ENCODE measurements around the gene KANSL1L. TPM values are rescaled to one million over a fixed set of nuclear protein-coding genes. Genes with fewer than 3 reads are reported as not detected.
A peak's percentile ranks its signal among the peaks of the same experiment; 100 is the strongest.

KANSL1L gene
- total and polyA plus RNA-seq, 7 donors, result 2.8 to 49.0 (median 32.6) TPM

DNA sequence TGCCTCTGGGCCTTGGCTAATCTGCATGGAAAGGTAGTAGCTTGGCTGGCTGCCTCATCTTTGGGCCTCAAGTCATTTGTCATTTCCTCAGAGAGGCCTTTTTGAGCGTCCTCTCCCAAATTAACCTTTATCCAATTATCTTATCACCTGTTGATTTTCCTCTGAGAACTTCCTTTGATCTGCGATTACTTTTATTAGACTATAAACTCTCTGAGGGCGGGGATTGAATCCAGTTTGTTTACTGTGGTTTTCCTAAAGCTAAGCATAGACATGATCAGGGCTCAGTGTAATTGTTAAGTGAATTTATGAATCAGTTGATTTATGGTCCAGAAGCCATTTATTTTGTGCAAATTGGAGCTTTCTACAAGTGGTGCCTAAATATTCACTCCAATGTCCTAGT, 161.3 kb downstream of the KANSL1L start:
- Histone ChIP-seq H3K4me1 (peaks cover 0 to 19% (median 13%) of the 10 kb centered on the region in 4 donors), H3K27me3 (no peaks in the 10 kb centered on the region), H3K27ac (no peak overlapping the region), H3K36me3 (peaks cover 0 to 27% (median 2%) of the 10 kb centered on the region in 4 donors), H3K4me3 (no peak overlapping the region), H3K9me3 (no peaks in the 10 kb centered on the region)
- DNase-seq, result no peak
- TF ChIP-seq POLR2A (IDR thresholded peaks at IDR 0.05) (no peak), POLR2AphosphoS5 (IDR thresholded peaks at IDR 0.05) (no peak), EP300 (IDR thresholded peaks at IDR 0.05) (no peak)
- TF ChIP-seq, protein P1, sequence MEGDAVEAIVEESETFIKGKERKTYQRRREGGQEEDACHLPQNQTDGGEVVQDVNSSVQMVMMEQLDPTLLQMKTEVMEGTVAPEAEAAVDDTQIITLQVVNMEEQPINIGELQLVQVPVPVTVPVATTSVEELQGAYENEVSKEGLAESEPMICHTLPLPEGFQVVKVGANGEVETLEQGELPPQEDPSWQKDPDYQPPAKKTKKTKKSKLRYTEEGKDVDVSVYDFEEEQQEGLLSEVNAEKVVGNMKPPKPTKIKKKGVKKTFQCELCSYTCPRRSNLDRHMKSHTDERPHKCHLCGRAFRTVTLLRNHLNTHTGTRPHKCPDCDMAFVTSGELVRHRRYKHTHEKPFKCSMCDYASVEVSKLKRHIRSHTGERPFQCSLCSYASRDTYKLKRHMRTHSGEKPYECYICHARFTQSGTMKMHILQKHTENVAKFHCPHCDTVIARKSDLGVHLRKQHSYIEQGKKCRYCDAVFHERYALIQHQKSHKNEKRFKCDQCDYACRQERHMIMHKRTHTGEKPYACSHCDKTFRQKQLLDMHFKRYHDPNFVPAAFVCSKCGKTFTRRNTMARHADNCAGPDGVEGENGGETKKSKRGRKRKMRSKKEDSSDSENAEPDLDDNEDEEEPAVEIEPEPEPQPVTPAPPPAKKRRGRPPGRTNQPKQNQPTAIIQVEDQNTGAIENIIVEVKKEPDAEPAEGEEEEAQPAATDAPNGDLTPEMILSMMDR (IDR thresholded peaks at IDR 0.05), result no peak
- 30 to 54% methylated on average over 3 of the region's 3 CpGs for WGBS, 2 donors
- intact Hi-C loops (cut with DNase I), result no loop called here

DNA sequence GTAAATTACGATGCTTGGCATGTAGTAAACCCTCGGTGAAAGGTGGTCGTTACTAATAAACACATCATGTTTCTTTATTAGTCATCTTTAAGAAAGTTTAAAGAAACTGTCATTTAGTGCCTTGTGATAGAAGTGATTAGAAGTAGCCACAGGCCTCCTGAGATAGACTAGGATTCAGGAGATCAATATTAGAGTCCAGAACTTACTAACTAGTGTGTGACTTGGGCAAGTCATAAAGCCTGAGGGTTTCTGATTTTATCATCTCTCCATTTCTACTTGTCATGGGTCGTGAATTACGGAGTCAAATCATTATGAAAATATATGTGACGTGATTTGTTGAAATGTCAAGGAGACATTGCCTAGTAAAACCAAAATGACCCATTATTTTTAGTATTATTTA, 162.1 kb downstream of the KANSL1L start:
- Histone ChIP-seq H3K36me3 (peaks cover 0 to 19% (median 2%) of the 10 kb centered on the region in 4 donors), H3K27me3 (no peaks in the 10 kb centered on the region), H3K9me3 (no peaks in the 10 kb centered on the region), H3K4me3 (no peak overlapping the region), H3K4me1 (peaks cover 0 to 27% (median 21%) of the 10 kb centered on the region in 4 donors), H3K27ac (no peak overlapping the region)
- TF ChIP-seq EP300 (IDR thresholded peaks at IDR 0.05), result no peak
- no peak for TF ChIP-seq POLR2A (IDR thresholded peaks at IDR 0.05)
- TF ChIP-seq POLR2AphosphoS5 (IDR thresholded peaks at IDR 0.05), result no peak
- TF ChIP-seq, protein P1 (IDR thresholded peaks at IDR 0.05), result no peak
- intact Hi-C loops (cut with DNase I), result no loop called here
- whole genome bisulfite sequencing, 2 donors, result 72 to 73% methylated on average over 6 of the region's 6 CpGs
- DNase-seq, result no peak

DNA sequence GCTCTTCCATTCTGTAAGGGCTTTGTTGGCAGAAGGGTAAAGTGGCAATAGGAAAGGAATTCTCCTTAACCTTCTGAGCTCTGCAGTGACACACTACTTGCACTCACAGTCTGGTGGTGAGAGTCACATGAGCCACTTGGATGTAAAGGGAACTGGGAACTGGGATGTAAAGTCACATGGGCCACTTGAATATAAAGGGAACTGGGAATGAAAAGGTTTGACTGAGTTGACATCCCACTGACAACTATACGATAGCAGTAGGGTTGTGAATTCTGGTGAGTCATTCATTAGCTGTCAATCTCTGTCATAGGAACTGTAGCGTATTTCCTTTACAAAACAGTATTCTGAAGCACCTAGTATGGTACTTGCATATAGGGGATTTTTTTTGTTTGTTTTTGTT, 163.3 kb downstream of the KANSL1L start:
- Histone ChIP-seq H3K9me3 (no peaks in the 10 kb centered on the region), H3K4me3 (no peak overlapping the region), H3K4me1 (peaks cover 0 to 39% (median 31%) of the 10 kb centered on the region in 4 donors), H3K27ac (no peak overlapping the region), H3K27me3 (no peaks in the 10 kb centered on the region), H3K36me3 (peaks cover 0 to 16% (median 2%) of the 10 kb centered on the region in 4 donors)
- TF ChIP-seq POLR2AphosphoS5 (IDR thresholded peaks at IDR 0.05) (no peak), EP300 (IDR thresholded peaks at IDR 0.05) (no peak)
- intact Hi-C loops (cut with DNase I), result no loop called here
- no peak for DNase-seq
- 84 to 90% methylated on average over 2 of the region's 2 CpGs for WGBS, 2 donors

DNA sequence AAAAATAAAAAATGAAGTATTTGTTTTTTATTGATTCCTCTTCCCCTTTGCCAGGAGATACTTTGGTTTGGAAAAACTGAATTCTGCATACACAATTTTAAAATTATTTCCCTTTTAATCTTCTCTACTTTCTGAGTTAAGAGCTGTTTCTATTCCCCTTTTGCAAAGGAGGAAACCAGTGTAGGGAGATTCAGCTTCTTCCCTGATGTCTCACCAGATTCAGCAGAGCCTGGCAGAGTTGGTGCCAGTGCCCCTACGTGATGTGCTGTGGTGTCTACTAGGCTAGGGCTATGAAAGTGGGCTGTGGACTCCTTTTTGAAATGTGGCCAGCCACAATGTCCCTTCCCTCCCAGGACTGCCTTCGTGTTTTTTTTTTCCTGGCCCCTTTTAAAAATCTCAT, 166.3 kb downstream of the KANSL1L start:
- WGBS, 2 donors, result 75 to 78% methylated on average over 2 of the region's 2 CpGs
- Histone ChIP-seq H3K27me3 (no peaks in the 10 kb centered on the region), H3K36me3 (peaks cover 0 to 5% (median 2%) of the 10 kb centered on the region in 4 donors), H3K27ac (no peak overlapping the region), H3K4me1 (peaks cover 0 to 44% (median 34%) of the 10 kb centered on the region in 4 donors), H3K9me3 (no peaks in the 10 kb centered on the region), H3K4me3 (no peak overlapping the region)
- intact Hi-C loops (cut with DNase I), result no loop called here
- no peak for DNase-seq
- TF ChIP-seq, protein P1 (IDR thresholded peaks at IDR 0.05), result no peak
- no peak for TF ChIP-seq POLR2A (IDR thresholded peaks at IDR 0.05)
- TF ChIP-seq POLR2AphosphoS5 (IDR thresholded peaks at IDR 0.05), result no peak
- TF ChIP-seq EP300 (IDR thresholded peaks at IDR 0.05), result no peak

DNA sequence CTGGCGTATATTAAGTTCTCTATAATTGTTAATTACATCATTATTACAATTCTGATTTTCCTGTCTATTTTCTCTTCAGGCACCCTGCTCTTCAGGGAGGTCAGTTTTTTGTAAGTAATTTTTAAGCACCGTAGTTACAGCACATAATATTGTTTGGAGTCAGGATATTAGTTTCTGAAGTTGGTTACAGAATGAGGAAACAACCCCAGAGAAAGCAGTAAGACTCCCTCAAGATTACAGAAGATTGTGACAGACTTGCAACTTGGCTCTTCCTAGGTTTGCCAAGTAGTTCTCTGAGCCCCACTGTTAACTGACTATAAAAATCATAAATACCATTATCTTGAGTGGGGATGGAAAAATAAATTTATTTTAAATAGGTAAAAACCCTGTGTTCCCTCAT, 167.8 kb downstream of the KANSL1L start:
- Histone ChIP-seq H3K4me1 (peaks cover 0 to 44% (median 34%) of the 10 kb centered on the region in 4 donors), H3K9me3 (no peaks in the 10 kb centered on the region), H3K27me3 (no peaks in the 10 kb centered on the region), H3K4me3 (peak overlapping the region; percentile 71 to 99 (median 88)), H3K36me3 (peaks cover 0 to under 1% (median 0%) of the 10 kb centered on the region in 4 donors), H3K27ac (peak overlapping the region in 1 of 4 donors; percentile 76)
- WGBS, 2 donors, result 14 to 36% methylated on average over 2 of the region's 2 CpGs
- intact Hi-C loops (cut with DNase I), result loop anchor here (2.0 kb wide), 1 partner anchor 167 kb away; the partner anchor contains the start of gene KANSL1L
- TF ChIP-seq, protein P1 (IDR thresholded peaks at IDR 0.05), result no peak
- TF ChIP-seq POLR2AphosphoS5 (IDR thresholded peaks at IDR 0.05), result no peak
- no peak for TF ChIP-seq EP300 (IDR thresholded peaks at IDR 0.05)
- TF ChIP-seq POLR2A (IDR thresholded peaks at IDR 0.05), result no peak
- DNase-seq, result no peak

All from sigmoid colon (tissue), 7 donors.